A673 (cell line): ENCODE measurements around the gene DES. TPM values are rescaled to one million over a fixed set of nuclear protein-coding genes. Genes with fewer than 3 reads are reported as not detected.

ENCODE experiments used
- BruUV-seq: library from RNA; stranded (reverse); fragments of 400-500 nt; replicated peaks from 2 replicates; lab custom pipeline; 2021; lab: Mats Ljungman, UMichigan
- CTCF ChIA-PET: fragments of 300-600 bp; sonication (Branson Sonifier 250); formaldehyde crosslinking; loops from one replicate; lab custom pipeline; 2022; ENCODE audit warnings: antibody characterized with exemption; lab: Charles Lee
- POLR2A ChIA-PET: fragments of 300-600 bp; sonication (Branson Sonifier 250); formaldehyde crosslinking; loops from one replicate; lab custom pipeline; 2022; ENCODE audit warnings: antibody characterized with exemption; ENCODE audit not compliant: low non-redundant PET; lab: Charles Lee
- DNase-seq: peaks from one replicate; pipeline ENCODE4 v3.0.0-alpha.2; 2015; ENCODE audit warnings: low spot score
- H3K27ac ChIP-seq: fragments of 200-600 bp; sonication (generic); 2 replicates; pipeline ENCODE4 v1.5.1; 2016; ENCODE audit warnings: mixed run types, low read depth, mild to moderate bottlenecking, mixed read lengths, antibody characterized with exemption, low read length; ENCODE audit not compliant: poor library complexity, severe bottlenecking
- H3K27me3 ChIP-seq: fragments of 200-600 bp; sonication (generic); replicated peaks from 2 replicates; pipeline ENCODE4 v1.6.1; 2017; ENCODE audit warnings: mixed run types, low read depth, mild to moderate bottlenecking, mixed read lengths, antibody characterized with exemption, low read length; ENCODE audit not compliant: insufficient read depth, poor library complexity
- H3K36me3 ChIP-seq: fragments of 200-600 bp; sonication (generic); 2 replicates; pipeline ENCODE4 v1.6.1; 2016; ENCODE audit warnings: mixed run types, mild to moderate bottlenecking, mixed read lengths, antibody characterized with exemption, low read length; ENCODE audit not compliant: insufficient read depth, poor library complexity, severe bottlenecking
- H3K4me1 ChIP-seq: fragments of 200-600 bp; sonication (generic); 2 replicates; pipeline ENCODE4 v1.6.1; 2017; ENCODE audit warnings: mixed run types, mild to moderate bottlenecking, mixed read lengths, antibody characterized with exemption, low read length; ENCODE audit not compliant: insufficient read depth, poor library complexity, severe bottlenecking
- H3K4me3 ChIP-seq: fragments of 200-600 bp; sonication (generic); 2 replicates; pipeline ENCODE4 v1.5.1; 2016; ENCODE audit warnings: low read depth, mixed run types, mild to moderate bottlenecking, mixed read lengths, low read length; ENCODE audit not compliant: poor library complexity, severe bottlenecking
- H3K9me3 ChIP-seq: fragments of 200-600 bp; sonication (generic); 2 replicates; pipeline ENCODE4 v1.6.1; 2016; ENCODE audit warnings: mixed run types, low read depth, mild to moderate bottlenecking, mixed read lengths, antibody characterized with exemption, low read length; ENCODE audit not compliant: poor library complexity, severe bottlenecking
- EZH2 ChIP-seq: fragments of 200-600 bp; sonication (generic); IDR thresholded peaks from 2 replicates; pipeline ENCODE4 v1.6.1; 2017; ENCODE audit warnings: borderline replicate concordance, low read depth, mild to moderate bottlenecking, mixed read lengths, antibody characterized with exemption, low read length; ENCODE audit not compliant: poor library complexity, severe bottlenecking
- intact Hi-C: fragments of 100-400 bp; cut with micrococcal nuclease; formaldehyde crosslinking; loops from one replicate; pipeline ENCODE4 v1.10.0; 2022; ENCODE audit not compliant: unreplicated experiment
- total RNA-seq: library from RNA; stranded (reverse); gene quantifications from 2 replicates; pipeline ENCODE4 v1.2.3, GENCODE V29; 2021
- TF ChIP-seq, protein P1 (sequence below): fragments of 300-800, 200-600 bp; sonication (generic); conservative IDR thresholded peaks from 2 replicates; pipeline ENCODE4 v1.5.1; 2017; ENCODE audit warnings: low read depth, mild to moderate bottlenecking, antibody characterized with exemption, low read length, moderate library complexity, mixed read lengths

Gene DES
- total RNA-seq, 1 experiment from 2014 or later: not detected

DNA sequence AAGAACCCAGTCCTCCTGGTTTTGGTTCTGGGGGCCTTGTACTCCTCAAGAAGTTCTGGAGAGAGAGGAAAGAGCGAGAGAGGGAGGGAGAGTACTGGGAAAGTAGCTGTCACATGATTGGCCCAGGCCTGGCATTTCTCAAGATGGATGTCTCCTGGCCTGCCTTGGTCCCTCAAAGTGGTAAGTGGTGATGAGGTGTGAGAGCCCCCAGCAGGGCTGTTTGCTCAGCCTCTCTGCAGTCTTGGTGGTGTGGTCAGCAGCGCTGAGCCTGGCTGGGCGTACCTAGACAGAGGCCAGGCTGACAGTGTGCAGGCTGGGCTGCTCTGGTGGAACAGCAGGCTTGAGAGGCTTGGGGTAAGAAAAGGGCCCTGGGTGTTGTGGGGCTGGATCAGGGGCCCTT is 19.0 kb downstream of the DES start:
- ChIA-PET POLR2A (no interaction called here), CTCF (interaction anchor here (0.8 to 1.1 kb wide), 3 partner anchors 18 to 142 kb away, joined by 3 to 5 read pairs (median 4); no protein-coding TSS in a partner anchor)
- H3K4me1 ChIP-seq: no peaks in the 10 kb centered on the region
- intact Hi-C loops: no loop called here
- H3K27me3 ChIP-seq: no peaks in the 10 kb centered on the region
- no peaks in the 10 kb centered on the region for H3K9me3 ChIP-seq
- BruUV-seq: no TSS peak
- no peak overlapping the region for H3K4me3 ChIP-seq
- DNase-seq: no peak
- no peak overlapping the region for H3K27ac ChIP-seq
- TF ChIP-seq EZH2: no peak
- TF ChIP-seq, protein P1, sequence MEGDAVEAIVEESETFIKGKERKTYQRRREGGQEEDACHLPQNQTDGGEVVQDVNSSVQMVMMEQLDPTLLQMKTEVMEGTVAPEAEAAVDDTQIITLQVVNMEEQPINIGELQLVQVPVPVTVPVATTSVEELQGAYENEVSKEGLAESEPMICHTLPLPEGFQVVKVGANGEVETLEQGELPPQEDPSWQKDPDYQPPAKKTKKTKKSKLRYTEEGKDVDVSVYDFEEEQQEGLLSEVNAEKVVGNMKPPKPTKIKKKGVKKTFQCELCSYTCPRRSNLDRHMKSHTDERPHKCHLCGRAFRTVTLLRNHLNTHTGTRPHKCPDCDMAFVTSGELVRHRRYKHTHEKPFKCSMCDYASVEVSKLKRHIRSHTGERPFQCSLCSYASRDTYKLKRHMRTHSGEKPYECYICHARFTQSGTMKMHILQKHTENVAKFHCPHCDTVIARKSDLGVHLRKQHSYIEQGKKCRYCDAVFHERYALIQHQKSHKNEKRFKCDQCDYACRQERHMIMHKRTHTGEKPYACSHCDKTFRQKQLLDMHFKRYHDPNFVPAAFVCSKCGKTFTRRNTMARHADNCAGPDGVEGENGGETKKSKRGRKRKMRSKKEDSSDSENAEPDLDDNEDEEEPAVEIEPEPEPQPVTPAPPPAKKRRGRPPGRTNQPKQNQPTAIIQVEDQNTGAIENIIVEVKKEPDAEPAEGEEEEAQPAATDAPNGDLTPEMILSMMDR: no peak
- H3K36me3 ChIP-seq: no peaks in the 10 kb centered on the region

DNA sequence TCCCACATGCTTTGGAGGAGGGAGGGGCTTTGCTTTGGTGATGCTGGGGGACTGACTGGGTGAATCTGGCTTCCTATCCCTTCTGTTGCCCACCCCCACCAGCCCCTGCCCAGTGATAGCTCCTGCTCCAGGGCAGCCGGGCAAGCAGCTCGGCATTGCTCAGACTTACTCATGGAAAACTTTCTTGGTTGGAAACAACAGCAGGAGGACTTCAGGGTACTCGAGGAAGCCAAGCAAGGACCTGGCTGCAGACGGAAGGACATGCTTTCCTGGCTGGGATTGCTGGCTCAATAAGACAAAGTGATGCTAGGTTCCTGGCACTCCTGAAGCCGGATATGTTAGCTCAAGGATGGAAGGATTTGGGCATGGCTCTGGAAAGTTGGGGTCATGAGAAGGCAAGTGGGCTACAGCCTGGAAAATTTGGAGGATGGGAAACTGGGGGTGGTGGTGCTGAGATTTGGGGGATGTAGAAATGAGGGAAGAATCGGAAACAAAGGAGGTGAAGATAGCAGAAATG is 19.6 kb downstream of the DES start:
- no peak overlapping the region for H3K4me3 ChIP-seq
- intact Hi-C loops: no loop called here

DNA sequence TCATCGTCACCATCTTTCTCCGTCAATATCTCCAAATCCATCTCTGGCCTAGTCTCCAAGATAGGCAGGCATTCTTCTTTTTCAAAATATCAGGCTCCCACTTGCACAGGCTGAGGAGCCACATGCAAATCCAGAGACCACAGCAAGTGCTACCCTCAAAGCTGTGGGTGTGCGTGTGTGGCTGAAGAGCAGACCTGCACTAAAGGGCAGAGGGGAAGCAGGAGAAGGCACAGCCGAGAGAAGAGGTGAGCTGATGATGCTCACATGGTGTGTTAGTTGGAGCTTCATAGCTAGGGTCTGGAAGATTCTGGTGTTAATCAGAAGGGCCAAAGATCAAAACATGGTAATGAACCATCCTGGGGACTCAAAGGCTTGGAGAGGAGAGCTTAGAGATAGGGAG is 20.3 kb downstream of the DES start:
- ChIA-PET CTCF (no interaction called here), POLR2A (no interaction called here)
- no peak overlapping the region for H3K27ac ChIP-seq
- TF ChIP-seq, protein P1: no peak
- no peak for TF ChIP-seq EZH2
- no peak overlapping the region for H3K4me3 ChIP-seq
- intact Hi-C loops: no loop called here
- BruUV-seq: no TSS peak
- no peaks in the 10 kb centered on the region for H3K36me3 ChIP-seq
- no peaks in the 10 kb centered on the region for H3K4me1 ChIP-seq
- H3K27me3 ChIP-seq: no peaks in the 10 kb centered on the region
- DNase-seq: no peak
- H3K9me3 ChIP-seq: no peaks in the 10 kb centered on the region

More for the DNA sequence above, 19.6 kb downstream of the DES start:
- no TSS peak for BruUV-seq
- POLR2A ChIA-PET: no interaction called here
- no peaks in the 10 kb centered on the region for H3K36me3 ChIP-seq
- DNase-seq: no peak
- no peaks in the 10 kb centered on the region for H3K9me3 ChIP-seq
- no peaks in the 10 kb centered on the region for H3K27me3 ChIP-seq
- CTCF ChIA-PET: interaction anchor here (0.8 to 1.1 kb wide), 2 partner anchors 18 to 92 kb away, joined by 3 to 5 read pairs; no protein-coding TSS in a partner anchor
- H3K4me1 ChIP-seq: no peaks in the 10 kb centered on the region
- TF ChIP-seq, protein P1: no peak
- no peak for TF ChIP-seq EZH2
- H3K27ac ChIP-seq: no peak overlapping the region
